GM18907 (cell line): ENCODE data around the gene CST9L.
"Not testable (repeated sequence)": the region's sequence is repeated elsewhere in the genome, so short reads cannot be mapped to it uniquely, and the experiment has no call there.

Experiments used
- ATAC-seq: cut with Tn5 transposase; IDR thresholded peaks from one replicate; pipeline ENCODE4 v1.9.1; 2021; ENCODE audit warnings: mild to moderate bottlenecking, moderate library complexity; ENCODE audit not compliant: unreplicated experiment

CST9L gene

GRCh38 chr20:23586735-23587525 lies 18.6 kb upstream of the CST9L start:
- no peak for ATAC-seq

DNA sequence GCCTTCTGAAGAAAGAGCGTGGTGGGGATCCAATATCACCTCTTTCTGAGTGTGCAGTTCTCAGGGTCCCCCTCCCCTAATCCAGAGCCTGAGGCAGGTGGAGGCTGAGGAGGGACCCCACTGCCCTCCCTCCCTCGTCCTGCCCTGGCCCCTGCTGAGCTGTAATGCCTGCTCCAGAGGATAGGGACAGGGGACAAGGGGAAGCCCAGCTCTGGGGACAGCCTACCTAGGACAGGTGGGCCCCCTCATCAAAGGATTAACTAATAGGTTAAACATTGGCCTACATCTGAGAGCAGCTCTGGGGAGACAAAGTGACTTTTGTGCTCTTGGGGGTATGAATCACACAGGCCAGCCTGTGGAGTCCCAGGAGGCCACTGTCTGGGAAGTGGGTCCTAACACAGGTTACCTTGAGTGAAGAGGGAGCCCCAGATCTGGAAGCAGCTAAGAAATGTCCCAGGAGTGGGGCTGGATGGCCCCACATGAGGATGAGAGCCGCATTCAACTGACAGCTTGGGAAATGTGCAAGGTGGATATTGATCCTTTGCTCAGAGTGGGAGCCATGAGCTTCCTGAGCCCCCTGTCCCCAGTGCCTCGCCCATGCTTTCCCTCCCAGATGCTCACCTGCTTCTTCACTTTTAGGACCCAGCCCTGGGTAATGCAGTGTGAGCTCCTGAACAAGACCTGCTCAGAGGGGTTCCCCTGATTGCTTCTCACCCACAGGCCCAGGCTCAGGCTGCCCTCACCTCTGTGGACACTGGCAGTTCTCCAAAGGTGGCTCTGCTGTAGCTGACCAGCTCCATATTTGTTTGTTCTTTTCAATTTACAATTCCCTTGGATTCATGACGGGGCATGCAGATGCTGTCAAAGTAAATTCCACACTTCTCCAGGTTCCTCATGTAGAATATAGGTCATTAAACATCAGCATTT lies 17.8 kb upstream of the CST9L start:
- no peak for ATAC-seq

- no peak for ATAC-seq
These were observed 17.1 kb upstream of the CST9L start for GRCh38 chr20:23585449-23585807.

- ATAC-seq: no peak
These were observed 16.3 kb upstream of the CST9L start for GRCh38 chr20:23584434-23585199.

- ATAC-seq: no peak
These were observed 15.2 kb upstream of the CST9L start for GRCh38 chr20:23583526-23583925.

- ATAC-seq: no peak
These were observed 14.0 kb upstream of the CST9L start for GRCh38 chr20:23582293-23582692.

DNA sequence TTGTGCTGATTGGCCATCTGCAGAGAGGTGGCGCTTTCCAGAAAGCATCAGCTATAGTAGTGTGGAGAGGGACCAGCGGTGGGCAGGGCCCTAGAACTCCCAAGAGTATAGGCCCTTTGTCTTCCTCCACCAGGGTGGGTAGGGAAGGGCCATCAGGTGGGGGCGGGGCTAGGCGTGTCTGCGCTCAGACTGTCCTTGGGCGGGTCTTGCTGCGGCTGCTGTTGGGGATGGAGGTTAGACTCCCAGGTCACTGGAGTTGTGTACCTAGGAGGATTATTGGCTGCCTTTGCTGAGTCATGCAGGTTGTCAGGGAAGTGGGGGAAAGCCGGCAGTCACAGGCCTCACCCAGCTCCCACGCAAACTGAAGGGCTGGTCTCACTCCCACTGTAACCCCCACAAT lies 13.5 kb upstream of the CST9L start:
- not testable (repeated sequence) for ATAC-seq

DNA sequence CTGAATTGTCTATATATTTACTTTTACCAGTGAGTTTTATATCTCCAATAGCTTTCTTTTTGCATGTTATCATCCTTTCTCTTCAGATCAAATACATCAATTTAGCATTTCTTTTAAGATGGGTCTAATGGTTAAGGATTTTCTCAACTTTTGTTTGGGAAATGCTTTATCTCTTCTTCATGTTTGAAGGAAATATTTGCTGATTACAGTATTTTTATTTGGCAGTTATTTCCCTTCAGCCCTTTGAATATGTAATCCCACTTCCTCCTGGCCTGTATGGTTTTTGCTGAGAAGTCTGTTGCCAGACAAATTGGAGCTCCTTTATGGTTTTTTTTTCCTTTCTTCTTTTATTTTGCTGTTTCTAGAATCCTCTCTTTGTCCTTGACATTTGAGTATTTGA lies 6.7 kb upstream of the CST9L start:
- no peak for ATAC-seq

GRCh38 chr20:23570178-23570760 lies 2.0 kb upstream of the CST9L start:
- ATAC-seq: no peak

DNA sequence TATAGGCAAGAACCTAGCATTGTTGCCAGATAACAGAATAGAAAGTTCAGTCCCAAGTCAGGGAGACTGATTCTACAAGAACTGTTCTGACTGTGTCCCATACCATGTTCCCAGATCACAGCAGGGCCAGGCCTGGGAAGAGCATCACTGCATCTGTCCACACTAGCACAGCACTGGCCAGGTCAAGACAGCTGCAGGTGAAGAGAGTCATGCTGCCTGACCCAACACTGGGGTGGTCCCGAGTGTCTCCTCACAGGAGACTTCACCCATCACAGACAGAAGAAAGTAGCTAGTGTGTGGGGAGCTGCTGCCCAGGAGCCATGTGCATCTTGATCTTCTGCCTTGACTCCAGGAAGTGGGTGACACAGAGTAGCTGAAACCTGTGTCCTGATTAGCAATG lies 1.3 kb upstream of the CST9L start:
- no peak for ATAC-seq

DNA sequence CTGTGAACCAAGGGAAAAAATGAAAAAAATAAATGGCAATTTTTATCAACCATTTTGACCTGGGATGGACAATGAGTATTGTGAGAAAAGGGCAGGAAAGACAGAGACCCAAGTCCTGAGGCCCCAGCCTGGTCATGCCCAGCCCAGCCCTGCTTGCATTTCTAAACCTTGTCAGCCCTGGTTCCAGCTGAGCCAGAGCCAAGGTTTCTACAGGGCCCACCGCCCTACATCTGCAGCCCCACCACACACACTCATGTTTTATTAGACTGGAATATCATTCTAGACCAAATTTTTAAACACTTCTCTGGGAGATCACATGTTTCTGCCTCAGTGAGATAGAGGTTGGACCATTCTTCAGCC lies 667 bp upstream of the CST9L start:
- no peak for ATAC-seq

DNA sequence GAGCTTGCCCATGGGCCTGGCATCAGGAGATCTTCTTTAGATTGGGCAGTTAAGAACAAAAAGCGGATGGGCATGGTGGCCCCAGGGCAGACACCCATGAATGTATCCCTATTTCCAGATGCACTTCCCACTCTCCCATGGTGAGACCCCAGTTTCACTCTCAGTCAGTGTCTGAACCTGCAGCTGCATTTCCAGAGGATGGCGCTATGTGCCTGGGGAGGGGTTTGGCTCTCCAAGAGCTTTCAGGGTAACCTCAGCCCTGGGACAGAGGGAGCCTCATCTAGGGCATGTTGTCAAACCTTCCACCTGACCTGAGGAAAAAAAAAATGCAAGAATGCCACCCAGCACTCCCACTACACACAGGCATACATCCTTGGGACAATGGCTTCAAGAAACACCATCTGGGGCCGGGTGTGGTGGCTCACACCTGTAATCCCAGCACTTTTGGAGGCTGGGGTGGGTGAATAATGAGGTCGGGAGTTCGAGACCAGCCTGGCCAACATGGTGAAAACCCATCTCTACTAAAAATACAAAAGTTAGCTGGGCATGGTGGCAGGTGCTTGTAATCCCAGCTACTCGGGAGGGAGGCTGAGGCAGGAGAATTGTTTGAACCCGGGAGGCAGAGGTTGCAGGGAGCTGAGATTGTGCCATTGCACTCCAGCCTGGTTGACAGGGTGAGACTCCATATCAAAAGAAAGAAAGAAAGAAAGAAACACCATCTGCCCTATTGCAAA lies 1.9 kb downstream of the CST9L start:
- ATAC-seq: no peak

DNA sequence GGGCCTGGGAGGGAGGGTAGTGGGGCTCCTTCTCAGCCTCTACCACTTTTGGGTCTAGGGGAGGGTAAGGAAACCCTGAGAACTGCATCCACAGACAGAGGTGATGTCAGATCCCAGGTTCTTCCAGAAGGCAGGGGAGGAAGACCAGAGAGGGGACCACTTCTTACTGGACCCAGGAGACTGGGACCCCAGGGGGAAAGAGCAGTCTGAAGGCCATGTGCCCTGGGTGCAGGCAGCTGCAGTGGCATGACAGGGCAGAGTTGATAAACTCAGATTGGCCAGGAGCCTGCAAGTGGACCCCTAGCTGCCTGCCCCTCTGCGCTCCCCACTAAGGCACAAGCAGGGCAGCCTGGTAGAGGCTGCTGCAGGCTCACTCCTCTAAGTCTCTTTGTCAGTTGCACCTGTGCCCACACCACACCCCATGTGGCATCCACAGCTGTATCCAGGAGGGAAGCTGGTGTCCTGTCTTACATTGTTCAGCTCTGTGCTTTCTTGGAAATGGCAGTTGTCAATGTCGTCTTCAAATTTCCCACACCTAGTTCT lies 2.7 kb downstream of the CST9L start:
- no peak for ATAC-seq

- ATAC-seq: no peak
These were observed 3.4 kb downstream of the CST9L start for GRCh38 chr20:23564927-23565326.

DNA sequence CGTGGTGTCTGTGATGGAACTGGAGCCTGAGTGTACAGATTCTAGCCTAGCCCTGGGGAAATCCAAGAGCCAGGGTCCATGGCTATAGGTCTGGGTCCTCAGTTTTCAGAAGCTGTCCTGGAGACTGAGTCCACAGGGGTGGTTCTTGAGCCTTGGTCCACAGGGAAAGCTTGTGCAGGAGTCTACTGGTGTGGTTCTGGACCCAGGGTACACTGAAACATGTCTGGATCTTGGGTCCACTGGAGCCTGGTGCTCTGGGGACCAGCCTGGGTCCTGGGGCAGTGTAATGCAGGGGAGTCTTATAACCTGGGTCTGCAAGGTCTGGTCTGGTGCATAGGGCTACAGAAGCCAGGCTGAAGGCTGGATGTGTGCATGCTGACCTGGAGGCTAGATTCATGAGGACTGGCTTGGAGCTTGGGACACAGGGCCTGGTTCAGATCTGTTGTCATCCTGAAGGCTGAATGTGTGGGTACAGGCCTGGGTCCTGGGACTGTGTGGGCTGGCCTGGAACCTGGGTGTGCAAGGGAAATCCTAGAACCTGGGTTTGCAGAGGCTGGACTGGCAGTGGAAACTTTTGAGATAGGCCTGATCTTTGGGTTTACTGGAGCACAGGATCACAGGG lies 5.5 kb downstream of the CST9L start:
- ATAC-seq: no peak

DNA sequence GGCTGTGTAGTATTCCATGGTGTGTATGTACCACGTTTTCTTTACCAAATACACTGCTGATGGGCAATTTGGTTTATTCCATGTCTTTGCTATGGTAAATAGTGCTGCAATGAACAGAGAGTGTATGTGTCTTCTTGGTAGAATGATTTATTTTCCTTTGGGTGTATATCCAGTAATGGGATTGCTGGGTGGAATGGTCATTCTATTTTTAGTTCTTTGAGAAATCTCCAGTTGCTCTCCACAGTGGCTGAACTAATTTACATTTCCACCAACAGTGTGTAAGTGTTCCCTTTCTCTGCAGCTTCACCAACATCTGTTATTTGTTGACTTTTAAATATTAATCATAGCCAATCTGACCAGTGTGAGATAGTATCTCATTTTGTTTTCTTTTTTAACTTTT lies 13.9 kb downstream of the CST9L start:
- ATAC-seq: no peak

- ATAC-seq: no peak
These were observed 16.5 kb downstream of the CST9L start for GRCh38 chr20:23551786-23552185.

- no peak for ATAC-seq
These were observed 16.9 kb downstream of the CST9L start for GRCh38 chr20:23551383-23551782.

DNA sequence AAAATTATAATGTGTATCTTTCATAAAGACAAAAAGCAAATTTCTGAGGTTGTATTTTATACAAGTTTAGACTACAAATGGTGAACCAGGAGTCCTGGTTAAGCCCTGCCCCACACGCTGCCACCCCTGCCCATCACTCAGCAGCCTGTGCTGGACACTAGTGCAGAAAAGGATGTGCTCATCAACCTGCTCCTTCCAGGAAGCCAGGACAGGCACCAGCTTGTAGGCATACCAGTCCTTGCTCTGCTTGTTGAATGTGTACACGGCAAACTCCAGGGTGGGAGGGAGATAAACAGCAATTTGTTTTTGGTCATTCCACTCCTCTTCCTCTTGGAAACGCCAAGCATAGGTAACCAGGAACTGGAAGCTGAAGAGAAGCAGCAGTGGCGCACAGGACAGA lies 18.1 kb downstream of the CST9L start:
- ATAC-seq: no peak

DNA sequence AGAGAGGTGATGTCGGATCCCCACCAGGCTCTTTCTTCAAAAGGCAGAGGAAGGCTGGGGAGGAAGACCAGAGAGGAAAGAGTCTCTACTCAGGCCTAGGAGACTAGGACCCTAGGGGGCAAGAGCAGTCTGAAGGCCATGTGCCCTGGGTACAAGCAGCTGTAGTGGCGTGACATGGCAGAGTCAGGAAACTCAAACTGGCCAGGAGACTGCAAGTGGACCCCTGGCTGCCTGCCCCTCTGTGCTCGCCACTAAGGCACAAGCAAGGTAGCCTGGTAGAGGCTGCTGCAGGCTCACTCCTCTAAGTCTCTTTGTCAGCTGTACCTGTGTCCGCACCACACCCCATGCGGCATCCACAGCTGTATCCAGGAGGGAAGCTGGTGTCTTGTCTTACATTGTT lies 19.9 kb downstream of the CST9L start:
- no peak for ATAC-seq
